ENCODE data around the gene EPM2A. TPM values are rescaled to one million over a fixed set of nuclear protein-coding genes. Genes with fewer than 3 reads are reported as not detected.

EPM2A gene
- total RNA-seq, 1 experiment from 2014 or later = 4.8 TPM

GRCh38 chr6:145711372-145711771 is 23.9 kb downstream of the EPM2A start:
- no peak for DNase-seq (ENCODE audit: unreplicated experiment)
- no peaks in the 10 kb centered on the region for H3K27me3 Mint-ChIP-seq (ENCODE audit: insufficient read depth, unreplicated experiment)
- BruUV-seq (replicated peaks) = no TSS peak
- ChIA-PET POLR2A (no interaction called here), CTCF (no interaction called here)
- no peaks in the 10 kb centered on the region for H3K4me1 Mint-ChIP-seq (ENCODE audit: insufficient read depth, unreplicated experiment)
- H3K36me3 Mint-ChIP-seq (ENCODE audit: insufficient read depth, unreplicated experiment) = no peaks in the 10 kb centered on the region
- peaks cover 8% of the 10 kb centered on the region for H3K9me3 Mint-ChIP-seq (ENCODE audit: unreplicated experiment)
- no peak overlapping the region for H3K4me3 Mint-ChIP-seq (ENCODE audit: unreplicated experiment)
- TF ChIP-seq CTCF (IDR thresholded peaks at IDR 0.05; ENCODE audit: unreplicated experiment) = no peak
- no peak overlapping the region for H3K27ac Mint-ChIP-seq (ENCODE audit: low read depth, unreplicated experiment)
- intact Hi-C loops (cut with micrococcal nuclease) = no loop called here

GRCh38 chr6:145707397-145707796 is 27.9 kb downstream of the EPM2A start:
- no peaks in the 10 kb centered on the region for H3K27me3 Mint-ChIP-seq (ENCODE audit: insufficient read depth, unreplicated experiment)
- POLR2A ChIA-PET = interaction anchor here (0.6 kb wide), 1 partner anchor 328 kb away, joined by 3 read pairs; no protein-coding TSS in a partner anchor
- intact Hi-C loops (cut with micrococcal nuclease) = no loop called here

GRCh38 chr6:145705561-145705960 is 29.8 kb downstream of the EPM2A start:
- Mint-ChIP-seq H3K36me3 (ENCODE audit: insufficient read depth, unreplicated experiment) (no peaks in the 10 kb centered on the region), H3K4me3 (ENCODE audit: unreplicated experiment) (no peak overlapping the region), H3K4me1 (ENCODE audit: insufficient read depth, unreplicated experiment) (peaks cover 6% of the 10 kb centered on the region), H3K27ac (ENCODE audit: low read depth, unreplicated experiment) (no peak overlapping the region), H3K27me3 (ENCODE audit: insufficient read depth, unreplicated experiment) (no peaks in the 10 kb centered on the region), H3K9me3 (ENCODE audit: unreplicated experiment) (no peaks in the 10 kb centered on the region)
- ChIA-PET CTCF (no interaction called here), POLR2A (no interaction called here)
- peak; percentile 38 for DNase-seq (ENCODE audit: unreplicated experiment)
- TF ChIP-seq CTCF (IDR thresholded peaks at IDR 0.05; ENCODE audit: unreplicated experiment) = no peak
- intact Hi-C loops (cut with micrococcal nuclease) = no loop called here
- BruUV-seq (replicated peaks) = no TSS peak

More at GRCh38 chr6:145707397-145707796, 27.9 kb downstream of the EPM2A start:
- DNase-seq (ENCODE audit: unreplicated experiment) = no peak
- no peaks in the 10 kb centered on the region for H3K36me3 Mint-ChIP-seq (ENCODE audit: insufficient read depth, unreplicated experiment)
- no peak overlapping the region for H3K4me3 Mint-ChIP-seq (ENCODE audit: unreplicated experiment)
- no peak for TF ChIP-seq CTCF (IDR thresholded peaks at IDR 0.05; ENCODE audit: unreplicated experiment)
- peaks cover 6% of the 10 kb centered on the region for H3K4me1 Mint-ChIP-seq (ENCODE audit: insufficient read depth, unreplicated experiment)
- H3K9me3 Mint-ChIP-seq (ENCODE audit: unreplicated experiment) = no peaks in the 10 kb centered on the region
- no peak overlapping the region for H3K27ac Mint-ChIP-seq (ENCODE audit: low read depth, unreplicated experiment)
- CTCF ChIA-PET = no interaction called here
- BruUV-seq (replicated peaks) = no TSS peak

GRCh38 chr6:145704143-145704781 is 31.1 kb downstream of the EPM2A start:
- Mint-ChIP-seq H3K9me3 (ENCODE audit: unreplicated experiment) (no peaks in the 10 kb centered on the region), H3K4me1 (ENCODE audit: insufficient read depth, unreplicated experiment) (peaks cover 11% of the 10 kb centered on the region), H3K4me3 (ENCODE audit: unreplicated experiment) (no peak overlapping the region), H3K27me3 (ENCODE audit: insufficient read depth, unreplicated experiment) (no peaks in the 10 kb centered on the region), H3K27ac (ENCODE audit: low read depth, unreplicated experiment) (no peak overlapping the region), H3K36me3 (ENCODE audit: insufficient read depth, unreplicated experiment) (no peaks in the 10 kb centered on the region)
- ChIA-PET POLR2A (no interaction called here), CTCF (interaction anchor here (0.6 to 1.3 kb wide), 16 partner anchors 8 to 1493 kb away, joined by 3 to 9 read pairs (median 3); no protein-coding TSS in a partner anchor)
- intact Hi-C loops (cut with micrococcal nuclease) = loop anchor here (5.0 kb wide), 1 partner anchor 1117 kb away; no protein-coding TSS in a partner anchor
- peak; percentile 51 for TF ChIP-seq CTCF (IDR thresholded peaks at IDR 0.05; ENCODE audit: unreplicated experiment)
- no TSS peak for BruUV-seq (replicated peaks)
- DNase-seq (ENCODE audit: unreplicated experiment) = peak; percentile 19

Measured in MCF 10A (cell line).